Mesothelial cell of epicardium (in vitro differentiated cells): ENCODE measurements around the gene RAB13. TPM values are rescaled to one million over a fixed set of nuclear protein-coding genes. Genes with fewer than 3 reads are reported as not detected.
A peak's percentile ranks its signal among the peaks of the same experiment; 100 is the strongest.

Experiments
- DNase-seq, 2 experiments: peaks; one replicate each; pipeline ENCODE4 v3.0.0; 2021; ENCODE audit warnings: low spot score in 2 of 2; ENCODE audit not compliant: unreplicated experiment in 2 of 2
- H3K27ac Mint-ChIP-seq: 2 replicates; pipeline ENCODE4 v1.8.0; 2021; ENCODE audit warnings: mixed read lengths
- H3K27me3 Mint-ChIP-seq: 2 replicates; pipeline ENCODE4 v1.8.0; 2021; ENCODE audit warnings: low read depth, mixed read lengths
- H3K36me3 Mint-ChIP-seq: 2 replicates; pipeline ENCODE4 v1.8.0; 2021; ENCODE audit warnings: mixed read lengths
- H3K4me1 Mint-ChIP-seq: 2 replicates; pipeline ENCODE4 v1.8.0; 2021; ENCODE audit warnings: mixed read lengths
- H3K4me3 Mint-ChIP-seq: 2 replicates; pipeline ENCODE4 v1.8.0; 2021; ENCODE audit warnings: mild to moderate bottlenecking, moderate library complexity, mixed read lengths
- H3K9me3 Mint-ChIP-seq: 2 replicates; pipeline ENCODE4 v1.8.0; 2021; ENCODE audit warnings: mixed read lengths
- CTCF ChIP-seq: fragments of 200-600 bp; sonication (generic); IDR thresholded peaks from one replicate; pipeline ENCODE4 v1.5.0; 2021; ENCODE audit warnings: antibody characterized with exemption; ENCODE audit not compliant: unreplicated experiment
- total RNA-seq: library from RNA; stranded (reverse); gene quantifications from 3 replicates; pipeline ENCODE4 v1.2.1, GENCODE V29; 2021

The RAB13 gene
- total RNA-seq, 1 donor from 2014 or later, result 92.0 TPM

GRCh38 chr1:153967107-153967999, 18.8 kb downstream of the RAB13 start, which contains the start of gene CREB3L4:
TSS of gene CREB3L4 (plus strand) at chr1:153967902. CDS start at chr1:153968526, 624 bp downstream.
- peaks cover 40% of the 10 kb centered on the region for H3K4me1 Mint-ChIP-seq
- H3K27ac Mint-ChIP-seq, result peak within 1 kb of the TSS; percentile 98
- no peaks in the 10 kb centered on the region for H3K27me3 Mint-ChIP-seq
- TF ChIP-seq CTCF, result no peak
- H3K36me3 Mint-ChIP-seq, result no peaks in the 10 kb centered on the region
- H3K4me3 Mint-ChIP-seq, result peak within 1 kb of the TSS; percentile 95
- peak; percentile 74 to 87 for DNase-seq
- H3K9me3 Mint-ChIP-seq, result no peaks in the 10 kb centered on the region

GRCh38 chr1:153963850-153964331, 22.2 kb downstream of the RAB13 start:
- H3K4me3 Mint-ChIP-seq, result peak overlapping the region; percentile 89
- DNase-seq, result peak; percentile 75 to 85
- H3K9me3 Mint-ChIP-seq, result no peaks in the 10 kb centered on the region
- H3K27me3 Mint-ChIP-seq, result no peaks in the 10 kb centered on the region
- peaks cover 53% of the 10 kb centered on the region for H3K4me1 Mint-ChIP-seq
- H3K36me3 Mint-ChIP-seq, result peaks cover 6% of the 10 kb centered on the region
- H3K27ac Mint-ChIP-seq, result peak overlapping the region; percentile 98
- no peak for TF ChIP-seq CTCF

- Mint-ChIP-seq H3K4me1 (peaks cover 52% of the 10 kb centered on the region), H3K4me3 (peak within 1 kb of the TSS; percentile 89), H3K9me3 (no peaks in the 10 kb centered on the region), H3K27me3 (no peaks in the 10 kb centered on the region), H3K27ac (peak within 1 kb of the TSS; percentile 98), H3K36me3 (peaks cover 6% of the 10 kb centered on the region)
- TF ChIP-seq CTCF, result no peak
- DNase-seq, result peak; percentile 96 to 98
These were observed 22.9 kb downstream of the RAB13 start, which contains the start of gene SLC39A1 for GRCh38 chr1:153963030-153963849. TSS of gene SLC39A1 (minus strand) at chr1:153963537. CDS start at chr1:153962715, 822 bp downstream.

GRCh38 chr1:153962088-153963029, 23.8 kb downstream of the RAB13 start:
- Mint-ChIP-seq H3K36me3 (peaks cover 6% of the 10 kb centered on the region), H3K4me1 (peaks cover 50% of the 10 kb centered on the region), H3K4me3 (peak overlapping the region; percentile 89), H3K27me3 (no peaks in the 10 kb centered on the region), H3K9me3 (no peaks in the 10 kb centered on the region), H3K27ac (peak overlapping the region; percentile 98)
- TF ChIP-seq CTCF, result no peak
- no peak for DNase-seq

GRCh38 chr1:153961421-153961820, 24.7 kb downstream of the RAB13 start:
- Mint-ChIP-seq H3K36me3 (peaks cover 6% of the 10 kb centered on the region), H3K9me3 (no peaks in the 10 kb centered on the region), H3K4me3 (peak overlapping the region; percentile 89), H3K4me1 (peaks cover 52% of the 10 kb centered on the region), H3K27ac (peak overlapping the region; percentile 98), H3K27me3 (no peaks in the 10 kb centered on the region)
- TF ChIP-seq CTCF, result no peak
- DNase-seq, result no peak
